Measurements from ENCODE around the gene SLC5A11. TPM values are rescaled to one million over a fixed set of nuclear protein-coding genes. Genes with fewer than 3 reads are reported as not detected.

The SLC5A11 gene
- total RNA-seq, 1 donor from 2014 or later, result not detected

DNA sequence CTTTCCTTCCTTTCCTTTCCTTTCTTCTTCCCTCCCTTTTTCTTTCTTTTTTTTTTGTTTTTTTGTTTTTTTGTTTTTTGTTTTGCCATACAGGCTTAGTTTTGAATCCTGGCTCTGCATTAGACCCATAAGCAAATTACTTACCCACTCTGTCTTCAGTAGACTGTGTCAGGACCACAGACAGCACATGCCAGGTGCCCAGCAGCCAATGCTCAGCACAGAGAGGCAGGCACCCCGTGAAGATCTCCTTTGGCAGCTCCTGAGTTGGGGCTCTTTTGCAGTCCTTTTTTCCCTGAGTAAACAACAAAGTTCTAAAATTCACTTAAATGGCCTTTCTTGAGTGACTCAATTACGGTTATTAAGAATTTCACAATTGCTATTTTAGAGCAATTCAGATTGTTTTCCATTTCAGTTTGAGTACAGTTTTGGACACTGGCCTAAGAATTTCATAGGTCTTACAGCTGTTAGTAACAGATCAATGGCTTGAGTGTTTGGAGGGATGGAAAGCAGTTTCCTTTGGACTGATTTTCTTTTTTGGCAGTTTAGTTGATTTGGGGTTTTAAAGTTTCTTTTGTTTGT lies 26.2 kb upstream of the SLC5A11 start:
- peaks cover 85 to 88% (median 86%) of the 10 kb centered on the region in 3 donors for H3K36me3 ChIP-seq (ENCODE audit: control insufficient read depth in 3 of 3, insufficient read depth in 3 of 3, low read length in 3 of 3)
- H3K9ac ChIP-seq (ENCODE audit: low read depth in 1 of 3, low read length in 3 of 3), result no peak overlapping the region
- H3K4me1 ChIP-seq (ENCODE audit: control insufficient read depth in 3 of 3, insufficient read depth in 3 of 3, low read length in 3 of 3), result no peaks in the 10 kb centered on the region
- H3K9me3 ChIP-seq (ENCODE audit: control insufficient read depth in 3 of 3, low read length in 3 of 3), result no peaks in the 10 kb centered on the region
- H3K27me3 ChIP-seq (ENCODE audit: control insufficient read depth in 3 of 3, insufficient read depth in 3 of 3, low read length in 3 of 3), result no peaks in the 10 kb centered on the region
- no peak overlapping the region for H3K27ac ChIP-seq (ENCODE audit: low read depth, low read length)
- no peak overlapping the region for H3K4me3 ChIP-seq (ENCODE audit: low read length in 3 of 3)

DNA sequence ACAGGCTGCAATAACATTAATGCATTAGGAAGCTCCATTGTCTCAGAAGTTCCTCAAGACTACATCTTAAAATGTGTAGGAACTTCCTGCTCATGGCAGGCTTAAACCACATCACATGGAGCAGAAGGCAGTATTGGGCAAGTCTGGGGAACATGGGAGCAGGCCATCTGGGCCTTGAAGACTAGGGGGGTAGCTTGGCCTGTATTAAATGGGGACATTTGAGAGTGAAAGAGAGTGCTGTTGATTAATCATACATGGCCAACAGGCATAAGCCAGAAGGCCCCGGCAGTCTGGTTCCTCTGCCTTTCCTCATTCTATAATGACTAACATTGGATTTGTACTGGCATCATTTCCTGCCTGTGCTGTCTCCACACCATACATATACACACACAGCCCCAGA lies 25.2 kb upstream of the SLC5A11 start:
- H3K9me3 ChIP-seq (ENCODE audit: control insufficient read depth in 3 of 3, low read length in 3 of 3), result no peaks in the 10 kb centered on the region
- H3K4me3 ChIP-seq (ENCODE audit: low read length in 3 of 3), result no peak overlapping the region
- H3K27ac ChIP-seq (ENCODE audit: low read depth, low read length), result no peak overlapping the region
- H3K4me1 ChIP-seq (ENCODE audit: control insufficient read depth in 3 of 3, insufficient read depth in 3 of 3, low read length in 3 of 3), result no peaks in the 10 kb centered on the region
- no peaks in the 10 kb centered on the region for H3K27me3 ChIP-seq (ENCODE audit: control insufficient read depth in 3 of 3, insufficient read depth in 3 of 3, low read length in 3 of 3)
- H3K9ac ChIP-seq (ENCODE audit: low read depth in 1 of 3, low read length in 3 of 3), result no peak overlapping the region
- peaks cover 77 to 81% (median 80%) of the 10 kb centered on the region in 3 donors for H3K36me3 ChIP-seq (ENCODE audit: control insufficient read depth in 3 of 3, insufficient read depth in 3 of 3, low read length in 3 of 3)

DNA sequence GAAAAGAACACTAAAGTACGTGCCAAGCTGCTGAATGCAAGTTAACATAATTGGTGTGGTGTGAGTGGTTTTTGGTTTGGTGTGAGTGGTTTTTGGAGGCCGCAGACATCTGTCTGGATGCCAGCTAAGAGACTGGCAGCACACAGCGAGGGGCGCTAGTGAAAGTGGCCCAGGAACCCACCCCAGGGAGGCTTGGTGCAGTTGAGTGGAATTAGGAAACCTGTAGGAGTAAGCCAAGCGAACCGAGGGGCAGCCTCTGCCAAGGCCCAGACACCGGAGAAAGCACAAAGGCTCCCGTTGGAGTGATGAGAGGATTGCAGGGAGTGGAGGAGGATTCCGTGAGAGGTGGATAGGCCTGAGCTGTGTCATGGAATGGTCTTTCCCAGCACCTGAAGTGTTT lies 24.6 kb upstream of the SLC5A11 start:
- peak overlapping the region in 1 of 3 donors; percentile 8 for H3K9ac ChIP-seq (ENCODE audit: low read depth in 1 of 3, low read length in 3 of 3)
- H3K27ac ChIP-seq (ENCODE audit: low read depth, low read length), result no peak overlapping the region
- peaks cover 75 to 80% (median 78%) of the 10 kb centered on the region in 3 donors for H3K36me3 ChIP-seq (ENCODE audit: control insufficient read depth in 3 of 3, insufficient read depth in 3 of 3, low read length in 3 of 3)
- H3K9me3 ChIP-seq (ENCODE audit: control insufficient read depth in 3 of 3, low read length in 3 of 3), result no peaks in the 10 kb centered on the region
- H3K27me3 ChIP-seq (ENCODE audit: control insufficient read depth in 3 of 3, insufficient read depth in 3 of 3, low read length in 3 of 3), result no peaks in the 10 kb centered on the region
- H3K4me1 ChIP-seq (ENCODE audit: control insufficient read depth in 3 of 3, insufficient read depth in 3 of 3, low read length in 3 of 3), result no peaks in the 10 kb centered on the region
- H3K4me3 ChIP-seq (ENCODE audit: low read length in 3 of 3), result no peak overlapping the region

DNA sequence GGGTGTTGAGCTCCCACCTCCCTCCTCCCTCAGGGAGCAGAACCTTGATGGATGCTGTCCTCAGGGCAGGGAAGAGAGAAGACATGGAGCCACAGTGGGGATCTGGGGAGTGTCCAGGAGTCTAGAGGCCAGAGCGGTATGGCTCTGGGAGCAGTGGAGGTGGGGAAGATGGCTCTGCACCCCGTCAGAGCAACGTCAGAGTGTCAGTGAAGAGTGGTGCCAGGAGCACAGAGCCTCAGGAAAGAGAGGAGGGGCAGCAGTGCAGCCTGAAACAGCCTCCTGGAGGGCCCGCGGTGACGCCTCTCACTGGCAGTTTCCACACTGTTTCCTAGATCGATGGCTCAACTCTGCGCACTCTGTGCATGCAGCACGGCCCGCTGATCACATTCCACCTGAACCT lies 23.2 kb upstream of the SLC5A11 start:
- no peaks in the 10 kb centered on the region for H3K9me3 ChIP-seq (ENCODE audit: control insufficient read depth in 3 of 3, low read length in 3 of 3)
- H3K27ac ChIP-seq (ENCODE audit: low read depth, low read length), result no peak overlapping the region
- no peak overlapping the region for H3K9ac ChIP-seq (ENCODE audit: low read depth in 1 of 3, low read length in 3 of 3)
- no peaks in the 10 kb centered on the region for H3K4me1 ChIP-seq (ENCODE audit: control insufficient read depth in 3 of 3, insufficient read depth in 3 of 3, low read length in 3 of 3)
- H3K4me3 ChIP-seq (ENCODE audit: low read length in 3 of 3), result no peak overlapping the region
- no peaks in the 10 kb centered on the region for H3K27me3 ChIP-seq (ENCODE audit: control insufficient read depth in 3 of 3, insufficient read depth in 3 of 3, low read length in 3 of 3)
- peaks cover 73 to 81% (median 76%) of the 10 kb centered on the region in 3 donors for H3K36me3 ChIP-seq (ENCODE audit: control insufficient read depth in 3 of 3, insufficient read depth in 3 of 3, low read length in 3 of 3)

DNA sequence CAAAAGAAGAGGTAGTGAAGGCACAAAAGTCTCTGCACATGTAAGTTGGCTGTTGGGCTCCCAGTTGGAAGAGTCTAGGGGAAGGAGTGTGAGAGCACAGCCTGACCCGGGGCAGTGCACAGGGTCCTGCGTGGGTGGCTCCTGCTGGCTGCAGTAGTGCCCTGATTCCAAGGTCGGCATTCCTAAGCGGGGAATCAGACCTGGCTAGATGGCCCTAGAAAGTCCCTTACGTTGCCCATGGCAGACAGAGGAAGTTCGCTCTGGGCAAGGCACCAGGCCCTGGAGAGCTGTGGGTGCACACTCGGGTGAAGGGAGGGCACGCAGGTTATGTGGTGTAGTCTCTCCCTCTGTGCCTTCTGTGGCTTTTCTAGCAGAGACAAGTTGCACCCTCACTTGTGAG lies 22.8 kb upstream of the SLC5A11 start:
- Histone ChIP-seq H3K9ac (ENCODE audit: low read depth in 1 of 3, low read length in 3 of 3) (no peak overlapping the region), H3K27me3 (ENCODE audit: control insufficient read depth in 3 of 3, insufficient read depth in 3 of 3, low read length in 3 of 3) (no peaks in the 10 kb centered on the region), H3K36me3 (ENCODE audit: control insufficient read depth in 3 of 3, insufficient read depth in 3 of 3, low read length in 3 of 3) (peaks cover 70 to 81% (median 76%) of the 10 kb centered on the region in 3 donors), H3K4me1 (ENCODE audit: control insufficient read depth in 3 of 3, insufficient read depth in 3 of 3, low read length in 3 of 3) (no peaks in the 10 kb centered on the region), H3K9me3 (ENCODE audit: control insufficient read depth in 3 of 3, low read length in 3 of 3) (no peaks in the 10 kb centered on the region), H3K27ac (ENCODE audit: low read depth, low read length) (no peak overlapping the region), H3K4me3 (ENCODE audit: low read length in 3 of 3) (no peak overlapping the region)

DNA sequence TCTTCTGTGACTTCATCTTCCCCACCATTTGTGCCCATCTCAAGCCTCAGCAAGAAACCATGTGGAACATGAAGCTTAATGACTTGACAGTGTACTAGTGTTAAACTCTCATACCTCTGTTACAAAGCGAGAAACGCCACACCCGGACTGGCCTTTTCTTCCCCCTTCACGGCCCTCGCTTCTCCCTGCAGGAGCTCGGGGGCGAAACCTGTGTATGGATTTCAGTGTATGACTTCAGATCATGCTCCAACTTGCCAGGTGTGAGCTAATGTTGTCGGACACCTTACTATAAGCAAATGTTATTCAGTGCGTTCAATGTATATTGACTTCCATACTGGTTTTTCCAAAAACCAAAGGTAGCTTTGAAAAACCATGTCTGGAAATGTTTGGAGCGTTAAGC lies 20.1 kb upstream of the SLC5A11 start:
- Histone ChIP-seq H3K36me3 (ENCODE audit: control insufficient read depth in 3 of 3, insufficient read depth in 3 of 3, low read length in 3 of 3) (peaks cover 55 to 63% (median 62%) of the 10 kb centered on the region in 3 donors), H3K4me1 (ENCODE audit: control insufficient read depth in 3 of 3, insufficient read depth in 3 of 3, low read length in 3 of 3) (no peaks in the 10 kb centered on the region), H3K4me3 (ENCODE audit: low read length in 3 of 3) (no peak overlapping the region)

DNA sequence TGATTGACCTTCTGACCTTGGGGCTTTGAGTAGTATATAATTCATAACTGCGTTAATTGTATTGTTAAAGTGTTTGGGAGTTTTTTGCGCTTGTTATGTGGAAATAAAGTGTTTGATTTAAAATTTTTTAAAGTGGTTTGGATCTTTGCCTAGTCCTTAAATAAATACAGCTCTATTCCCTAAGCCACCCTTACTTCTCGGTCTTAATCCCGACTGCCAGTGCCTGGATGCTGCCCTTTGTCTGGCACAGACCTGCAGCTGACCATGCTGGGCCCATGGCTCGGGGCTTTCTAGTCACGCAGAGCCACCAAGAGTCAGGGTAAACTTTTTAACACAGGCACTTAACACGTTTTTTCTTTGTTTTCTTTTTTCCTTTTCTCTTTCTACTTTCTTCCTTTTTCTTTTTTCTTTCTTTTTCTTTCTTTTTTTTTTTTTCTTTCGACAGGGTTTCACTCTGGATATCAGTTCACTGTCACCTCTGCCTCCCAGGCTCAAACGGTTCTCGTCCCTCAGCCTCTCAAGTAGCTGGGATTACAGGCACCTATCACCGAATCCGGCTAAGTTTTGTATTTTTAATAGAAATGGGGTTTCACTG lies 19.6 kb upstream of the SLC5A11 start:
- H3K9me3 ChIP-seq (ENCODE audit: control insufficient read depth in 3 of 3, low read length in 3 of 3), result no peaks in the 10 kb centered on the region
- H3K36me3 ChIP-seq (ENCODE audit: control insufficient read depth in 3 of 3, insufficient read depth in 3 of 3, low read length in 3 of 3), result peaks cover 50 to 58% (median 58%) of the 10 kb centered on the region in 3 donors
- H3K27me3 ChIP-seq (ENCODE audit: control insufficient read depth in 3 of 3, insufficient read depth in 3 of 3, low read length in 3 of 3), result no peaks in the 10 kb centered on the region
- no peak overlapping the region for H3K4me3 ChIP-seq (ENCODE audit: low read length in 3 of 3)
- H3K27ac ChIP-seq (ENCODE audit: low read depth, low read length), result no peak overlapping the region
- no peak overlapping the region for H3K9ac ChIP-seq (ENCODE audit: low read depth in 1 of 3, low read length in 3 of 3)
- H3K4me1 ChIP-seq (ENCODE audit: control insufficient read depth in 3 of 3, insufficient read depth in 3 of 3, low read length in 3 of 3), result no peaks in the 10 kb centered on the region

More for the DNA sequence above, 20.1 kb upstream of the SLC5A11 start:
- Histone ChIP-seq H3K27me3 (ENCODE audit: control insufficient read depth in 3 of 3, insufficient read depth in 3 of 3, low read length in 3 of 3) (no peaks in the 10 kb centered on the region), H3K27ac (ENCODE audit: low read depth, low read length) (no peak overlapping the region), H3K9me3 (ENCODE audit: control insufficient read depth in 3 of 3, low read length in 3 of 3) (no peaks in the 10 kb centered on the region), H3K9ac (ENCODE audit: low read depth in 1 of 3, low read length in 3 of 3) (no peak overlapping the region)

DNA sequence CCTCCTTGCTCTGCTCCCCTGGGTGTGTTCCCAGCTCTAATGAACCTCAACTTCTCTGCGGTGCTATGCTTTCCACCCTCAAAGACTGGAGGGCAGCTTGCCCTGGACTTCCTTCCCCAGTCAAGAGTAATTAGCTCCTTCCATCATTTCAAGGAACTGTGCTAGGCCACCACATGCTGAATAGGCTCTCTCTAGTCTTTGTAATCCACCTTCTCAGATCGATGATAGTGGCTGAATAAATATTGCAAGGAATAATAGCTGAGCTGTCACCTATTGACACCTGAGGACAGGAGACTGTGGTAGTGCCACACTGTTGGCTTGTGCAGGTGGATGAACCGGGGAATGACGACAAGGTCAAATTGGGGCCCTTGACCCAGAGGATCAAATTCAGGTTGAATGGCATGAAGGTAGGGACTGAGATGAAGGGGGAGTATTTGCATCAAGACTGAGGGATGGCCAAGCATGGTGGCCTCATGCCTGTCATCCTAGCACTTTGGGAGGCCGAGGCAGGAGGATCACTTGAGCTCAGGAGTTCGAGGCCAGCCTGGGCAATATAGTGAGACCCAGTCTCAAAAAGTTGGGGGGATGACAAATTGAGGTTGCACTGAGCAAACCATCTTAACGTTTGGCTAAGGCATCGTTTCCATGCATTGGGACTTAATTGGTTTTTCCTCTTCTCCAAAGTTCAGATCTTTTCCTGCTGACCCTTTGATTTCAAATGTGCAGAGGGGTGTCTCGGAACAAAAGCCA lies 18.8 kb upstream of the SLC5A11 start:
- Histone ChIP-seq H3K4me1 (ENCODE audit: control insufficient read depth in 3 of 3, insufficient read depth in 3 of 3, low read length in 3 of 3) (no peaks in the 10 kb centered on the region), H3K4me3 (ENCODE audit: low read length in 3 of 3) (no peak overlapping the region), H3K27me3 (ENCODE audit: control insufficient read depth in 3 of 3, insufficient read depth in 3 of 3, low read length in 3 of 3) (no peaks in the 10 kb centered on the region), H3K9me3 (ENCODE audit: control insufficient read depth in 3 of 3, low read length in 3 of 3) (no peaks in the 10 kb centered on the region), H3K9ac (ENCODE audit: low read depth in 1 of 3, low read length in 3 of 3) (no peak overlapping the region), H3K27ac (ENCODE audit: low read depth, low read length) (no peak overlapping the region), H3K36me3 (ENCODE audit: control insufficient read depth in 3 of 3, insufficient read depth in 3 of 3, low read length in 3 of 3) (peaks cover 44 to 50% (median 50%) of the 10 kb centered on the region in 3 donors)

DNA sequence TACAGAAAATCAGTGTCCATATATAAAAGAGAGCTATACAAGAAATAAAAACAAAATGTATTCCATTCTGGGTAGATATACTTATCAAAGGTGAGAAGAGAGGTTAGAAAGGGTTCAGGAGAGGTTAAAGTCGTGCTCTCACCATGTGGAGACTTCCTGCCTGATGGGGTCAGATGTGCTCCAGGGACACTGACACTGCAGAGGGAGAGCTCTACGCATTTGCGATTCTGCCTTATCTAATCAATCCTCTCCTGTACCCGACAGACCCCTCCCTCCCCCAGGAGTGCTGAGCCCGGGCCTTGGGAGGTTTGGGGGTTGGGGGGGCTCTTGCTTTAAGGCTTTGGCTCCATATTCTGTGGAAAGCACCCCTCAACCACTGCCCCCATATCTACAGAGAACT lies 16.6 kb upstream of the SLC5A11 start:
- H3K9me3 ChIP-seq (ENCODE audit: control insufficient read depth in 3 of 3, low read length in 3 of 3), result no peaks in the 10 kb centered on the region
- no peak overlapping the region for H3K4me3 ChIP-seq (ENCODE audit: low read length in 3 of 3)
- peaks cover 33 to 41% (median 33%) of the 10 kb centered on the region in 3 donors for H3K36me3 ChIP-seq (ENCODE audit: control insufficient read depth in 3 of 3, insufficient read depth in 3 of 3, low read length in 3 of 3)
- no peaks in the 10 kb centered on the region for H3K4me1 ChIP-seq (ENCODE audit: control insufficient read depth in 3 of 3, insufficient read depth in 3 of 3, low read length in 3 of 3)
- H3K9ac ChIP-seq (ENCODE audit: low read depth in 1 of 3, low read length in 3 of 3), result no peak overlapping the region
- no peak overlapping the region for H3K27ac ChIP-seq (ENCODE audit: low read depth, low read length)
- H3K27me3 ChIP-seq (ENCODE audit: control insufficient read depth in 3 of 3, insufficient read depth in 3 of 3, low read length in 3 of 3), result no peaks in the 10 kb centered on the region

DNA sequence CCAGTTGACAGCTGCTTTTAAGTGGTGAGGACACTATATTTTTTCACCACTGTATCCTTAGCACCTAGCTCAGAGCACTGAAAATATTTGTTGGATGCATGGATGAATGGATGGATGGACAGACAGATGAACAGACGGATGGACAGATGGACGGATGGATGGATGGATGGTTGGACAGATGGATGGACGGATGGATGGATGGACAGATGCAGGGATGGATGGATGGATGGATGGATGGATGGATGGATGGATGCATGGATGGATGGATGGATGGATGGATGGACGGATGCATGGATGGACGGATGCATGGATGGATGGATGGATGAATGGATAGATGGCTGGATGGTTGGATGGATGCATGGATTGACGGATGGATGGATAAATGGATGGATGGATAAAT lies 12.4 kb upstream of the SLC5A11 start:
- H3K4me1 ChIP-seq (ENCODE audit: control insufficient read depth in 3 of 3, insufficient read depth in 3 of 3, low read length in 3 of 3), result no peaks in the 10 kb centered on the region

More for the DNA sequence above, 12.4 kb upstream of the SLC5A11 start:
- H3K36me3 ChIP-seq (ENCODE audit: control insufficient read depth in 3 of 3, insufficient read depth in 3 of 3, low read length in 3 of 3), result peaks cover 9 to 24% (median 14%) of the 10 kb centered on the region in 3 donors
- H3K9me3 ChIP-seq (ENCODE audit: control insufficient read depth in 3 of 3, low read length in 3 of 3), result no peaks in the 10 kb centered on the region
- no peak overlapping the region for H3K9ac ChIP-seq (ENCODE audit: low read depth in 1 of 3, low read length in 3 of 3)
- no peak overlapping the region for H3K4me3 ChIP-seq (ENCODE audit: low read length in 3 of 3)
- H3K27ac ChIP-seq (ENCODE audit: low read depth, low read length), result no peak overlapping the region
- H3K27me3 ChIP-seq (ENCODE audit: control insufficient read depth in 3 of 3, insufficient read depth in 3 of 3, low read length in 3 of 3), result no peaks in the 10 kb centered on the region
